Measurements from ENCODE around the gene KCTD5.
"Not testable (repeated sequence)": the region's sequence is repeated elsewhere in the genome, so short reads cannot be mapped to it uniquely, and the experiment has no call there.

KCTD5 gene

GRCh38 chr16:2673066-2673999 lies 9.0 kb upstream of the KCTD5 start:
- peak; percentile 93 for DNase-seq (ENCODE audit: low read depth)

GRCh38 chr16:2675021-2675420 lies 7.3 kb upstream of the KCTD5 start:
- DNase-seq (ENCODE audit: low read depth): no peak

GRCh38 chr16:2675714-2676113 lies 6.6 kb upstream of the KCTD5 start:
- no peak for DNase-seq (ENCODE audit: low read depth)

- DNase-seq (ENCODE audit: low read depth): not testable (repeated sequence)
Observed at GRCh38 chr16:2676937-2677336, 5.4 kb upstream of the KCTD5 start.

- DNase-seq (ENCODE audit: low read depth): not testable (repeated sequence)
Observed at GRCh38 chr16:2678206-2678965, 3.9 kb upstream of the KCTD5 start.

- DNase-seq (ENCODE audit: low read depth): not testable (repeated sequence)
Observed at GRCh38 chr16:2679902-2680301, 2.4 kb upstream of the KCTD5 start.

- not testable (repeated sequence) for DNase-seq (ENCODE audit: low read depth)
Observed at GRCh38 chr16:2680360-2680759, 2.0 kb upstream of the KCTD5 start.

GRCh38 chr16:2683041-2683440 lies 718 bp downstream of the KCTD5 start:
- DNase-seq (ENCODE audit: low read depth): not testable (repeated sequence)

- not testable (repeated sequence) for DNase-seq (ENCODE audit: low read depth)
Observed at GRCh38 chr16:2686075-2686474, 3.8 kb downstream of the KCTD5 start.

- DNase-seq (ENCODE audit: low read depth): no peak
Observed at GRCh38 chr16:2686912-2687507, 4.7 kb downstream of the KCTD5 start.

- DNase-seq (ENCODE audit: low read depth): no peak
Observed at GRCh38 chr16:2687531-2688308, 5.4 kb downstream of the KCTD5 start.

- not testable (repeated sequence) for DNase-seq (ENCODE audit: low read depth)
Observed at GRCh38 chr16:2689422-2689821, 7.1 kb downstream of the KCTD5 start.

- no peak for DNase-seq (ENCODE audit: low read depth)
Observed at GRCh38 chr16:2689968-2690801, 7.9 kb downstream of the KCTD5 start.

- DNase-seq (ENCODE audit: low read depth): no peak
Observed at GRCh38 chr16:2690852-2691251, 8.5 kb downstream of the KCTD5 start.

- no peak for DNase-seq (ENCODE audit: low read depth)
Observed at GRCh38 chr16:2691491-2692248, 9.3 kb downstream of the KCTD5 start.

GRCh38 chr16:2692251-2692947 lies 10.1 kb downstream of the KCTD5 start:
- no peak for DNase-seq (ENCODE audit: low read depth)

- DNase-seq (ENCODE audit: low read depth): no peak
Observed at GRCh38 chr16:2692948-2693651, 10.8 kb downstream of the KCTD5 start.

- DNase-seq (ENCODE audit: low read depth): not testable (repeated sequence)
Observed at GRCh38 chr16:2696601-2697250, 14.4 kb downstream of the KCTD5 start.
